Common myeloid progenitor, CD34-positive (primary cell): ENCODE results near the gene FBXL7.

ENCODE experiments used
- CTCF ChIA-PET: fragments of 350-600 bp; sonication (Branson Sonifier 250); formaldehyde crosslinking; loops from one replicate; lab custom pipeline; 2021; ENCODE audit warnings: antibody characterized with exemption; lab: Charles Lee
- POLR2A ChIA-PET: fragments of 350-600 bp; sonication (Branson Sonifier 250); formaldehyde crosslinking; loops from one replicate; lab custom pipeline; 2021; ENCODE audit warnings: antibody characterized with exemption; lab: Charles Lee
- DNase-seq, 3 donors: peaks; one replicate each; pipeline versions ENCODE4 v3.0.0 to v3.0.0-alpha.2; 2013
- H3K27ac ChIP-seq, 2 experiments: 1 replicate in 1 of 2; 2 replicates in 1 of 2; pipeline ENCODE4 v1.7.0; 2013; ENCODE audit warnings: inconsistent platforms in 2 of 2, low read length in 2 of 2, mild to moderate bottlenecking in 2 of 2, low read depth in 1 of 2, moderate library complexity in 1 of 2; ENCODE audit not compliant: severe bottlenecking in 2 of 2, insufficient read depth in 1 of 2, poor library complexity in 1 of 2
- H3K27me3 ChIP-seq, 5 experiments: replicated peaks in 2 of 5; 1 replicate in 3 of 5; 2 replicates in 2 of 5; pipeline versions ENCODE4 v1.6.1 to v1.7.0; 2013; ENCODE audit warnings: low read length in 4 of 5, mild to moderate bottlenecking in 2 of 5, moderate library complexity in 2 of 5, inconsistent platforms in 1 of 5; ENCODE audit not compliant: insufficient read depth in 5 of 5, control insufficient read depth in 4 of 5
- H3K36me3 ChIP-seq, 4 experiments: 1 replicate in 2 of 4; 2 replicates in 2 of 4; pipeline versions ENCODE4 v1.6.1 to v1.7.0; 2013; ENCODE audit warnings: low read length in 3 of 4, control low read depth in 1 of 4, mild to moderate bottlenecking in 1 of 4; ENCODE audit not compliant: control insufficient read depth in 4 of 4, insufficient read depth in 4 of 4
- H3K4me1 ChIP-seq, 4 experiments: 1 replicate in 3 of 4; 2 replicates in 1 of 4; pipeline versions ENCODE4 v1.6.1 to v1.7.1; 2013; ENCODE audit warnings: low read length in 3 of 4, mild to moderate bottlenecking in 3 of 4, control low read depth in 1 of 4, inconsistent platforms in 1 of 4, moderate library complexity in 1 of 4; ENCODE audit not compliant: control insufficient read depth in 4 of 4, insufficient read depth in 4 of 4; ENCODE audit errors: control extremely low read depth in 1 of 4
- H3K4me3 ChIP-seq, 7 experiments: 1 replicate in 4 of 7; 2 replicates in 3 of 7; pipeline versions ENCODE4 v1.5.1 to v1.7.0; 2013; ENCODE audit warnings: mild to moderate bottlenecking in 7 of 7, low read length in 6 of 7, moderate library complexity in 6 of 7, inconsistent platforms in 2 of 7, low read depth in 2 of 7, control low read depth in 1 of 7; ENCODE audit not compliant: insufficient read depth in 4 of 7, control insufficient read depth in 1 of 7; ENCODE audit errors: extremely low read depth in 1 of 7
- H3K9me3 ChIP-seq, 5 experiments: 1 replicate in 4 of 5; 2 replicates in 1 of 5; pipeline versions ENCODE4 v1.6.1 to v1.7.1; 2013; ENCODE audit warnings: low read length in 4 of 5, mild to moderate bottlenecking in 2 of 5, inconsistent platforms in 1 of 5, low read depth in 1 of 5, moderate library complexity in 1 of 5; ENCODE audit not compliant: control insufficient read depth in 4 of 5, insufficient read depth in 2 of 5; ENCODE audit errors: control extremely low read depth in 1 of 5
- WGBS: methylation state at CpG from one replicate; pipeline ENCODE4 v1.1.5; 2013; ENCODE audit not compliant: insufficient coverage; 5-methylcytosine and 5-hydroxymethylcytosine counted together

FBXL7 gene

DNA sequence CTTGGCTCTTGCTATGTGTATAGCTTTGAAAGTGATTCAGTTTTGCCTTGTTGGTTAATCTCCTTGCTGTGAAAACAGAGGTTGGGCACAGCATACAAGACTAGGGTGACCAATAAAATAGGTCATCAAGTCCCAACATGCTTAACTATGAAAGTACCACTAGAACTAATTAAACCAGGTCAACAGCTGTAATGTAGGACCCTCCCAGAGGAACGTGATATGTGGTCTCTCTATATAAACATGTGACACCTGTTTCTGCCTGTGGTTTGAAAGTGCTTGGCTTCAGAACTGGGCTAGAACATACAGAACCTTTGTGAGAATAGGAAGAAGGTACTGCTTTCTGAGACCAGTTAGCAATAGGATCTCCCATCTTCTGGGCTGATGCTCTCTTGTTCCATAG is 297.1 kb downstream of the FBXL7 start:
- Histone ChIP-seq H3K27ac (no peak overlapping the region), H3K9me3 (no peaks in the 10 kb centered on the region), H3K36me3 (no peaks in the 10 kb centered on the region), H3K27me3 (no peaks in the 10 kb centered on the region), H3K4me3 (no peak overlapping the region), H3K4me1 (no peaks in the 10 kb centered on the region)
- no CpG with 5 or more reads among the region's 1 CpG for WGBS
- DNase-seq = no peak
- ChIA-PET CTCF (no interaction called here), POLR2A (no interaction called here)

DNA sequence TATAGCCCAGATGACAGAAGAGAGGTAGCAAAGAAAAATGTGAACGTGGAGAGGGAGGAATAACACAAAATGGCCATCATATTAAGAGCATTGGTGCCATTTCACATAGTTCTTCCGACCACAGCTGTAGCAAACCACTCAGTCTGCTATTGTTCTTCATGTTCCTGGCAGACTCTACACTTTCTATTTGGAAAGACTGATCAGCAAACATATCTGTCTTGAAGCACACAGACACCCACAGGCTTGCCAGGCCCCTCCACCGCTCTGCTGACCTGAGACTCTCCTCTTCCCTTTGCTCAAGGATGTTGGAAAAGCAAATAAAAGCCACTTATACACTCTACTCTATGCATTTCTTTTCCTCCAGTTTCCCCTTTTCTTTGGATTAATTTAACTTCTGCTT is 298.0 kb downstream of the FBXL7 start:
- ChIA-PET POLR2A (no interaction called here), CTCF (no interaction called here)
- Histone ChIP-seq H3K4me3 (no peak overlapping the region), H3K36me3 (no peaks in the 10 kb centered on the region), H3K27me3 (no peaks in the 10 kb centered on the region), H3K4me1 (no peaks in the 10 kb centered on the region), H3K9me3 (no peaks in the 10 kb centered on the region), H3K27ac (no peak overlapping the region)
- no peak for DNase-seq
- WGBS = 79% methylated on average over 3 of the region's 3 CpGs

DNA sequence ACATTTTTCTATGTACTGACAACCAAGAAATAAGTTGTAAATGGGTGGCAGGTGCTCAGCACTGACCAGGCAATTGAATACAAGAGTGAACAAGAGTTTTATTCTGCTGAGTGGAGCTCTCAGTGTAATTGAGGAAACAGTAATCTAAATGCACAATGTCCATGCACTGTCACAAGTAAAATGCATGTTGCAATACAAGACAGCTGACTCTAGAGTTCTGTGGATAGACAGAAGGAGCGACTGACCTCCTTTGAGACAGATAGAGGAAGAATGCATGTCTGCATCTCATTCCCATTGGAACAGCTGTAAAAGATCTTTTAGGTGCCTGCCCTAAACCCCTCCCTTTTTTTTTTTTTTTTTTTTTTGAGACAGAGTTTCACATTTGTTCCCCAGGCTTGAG is 299.0 kb downstream of the FBXL7 start:
- no peaks in the 10 kb centered on the region for H3K36me3 ChIP-seq
- no peaks in the 10 kb centered on the region for H3K4me1 ChIP-seq
- no peak overlapping the region for H3K27ac ChIP-seq
- no peak for DNase-seq
- no peak overlapping the region for H3K4me3 ChIP-seq
- POLR2A ChIA-PET = no interaction called here
- no peaks in the 10 kb centered on the region for H3K9me3 ChIP-seq
- 83% methylated on average over 1 of the region's 1 CpG for WGBS
- CTCF ChIA-PET = no interaction called here
- no peaks in the 10 kb centered on the region for H3K27me3 ChIP-seq

DNA sequence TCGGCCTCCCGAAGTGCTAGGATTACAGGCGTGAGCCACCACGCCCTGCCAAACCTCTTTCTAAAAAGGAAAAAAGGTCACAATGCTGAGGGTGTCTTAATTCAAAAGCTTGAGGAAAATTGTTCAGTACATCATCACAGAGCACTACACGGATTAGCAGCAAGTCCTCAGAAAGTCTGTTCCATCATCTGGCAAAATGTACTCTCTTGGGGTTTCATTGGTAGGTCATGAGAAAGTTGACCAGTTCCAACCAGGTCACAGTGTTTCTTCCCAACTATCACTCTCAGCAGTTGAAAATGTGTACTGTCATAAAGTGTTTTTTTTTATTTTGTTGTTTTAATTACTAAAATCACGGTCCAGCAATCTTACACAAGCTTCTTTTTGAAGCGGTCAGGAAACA is 299.6 kb downstream of the FBXL7 start:
- Histone ChIP-seq H3K36me3 (no peaks in the 10 kb centered on the region), H3K4me1 (no peaks in the 10 kb centered on the region), H3K27me3 (no peaks in the 10 kb centered on the region), H3K27ac (no peak overlapping the region), H3K9me3 (peaks cover 0 to 4% (median 0%) of the 10 kb centered on the region in 5 experiments), H3K4me3 (no peak overlapping the region)
- 96% methylated on average over 5 of the region's 7 CpGs for WGBS
- ChIA-PET CTCF (no interaction called here), POLR2A (no interaction called here)
- DNase-seq = no peak

DNA sequence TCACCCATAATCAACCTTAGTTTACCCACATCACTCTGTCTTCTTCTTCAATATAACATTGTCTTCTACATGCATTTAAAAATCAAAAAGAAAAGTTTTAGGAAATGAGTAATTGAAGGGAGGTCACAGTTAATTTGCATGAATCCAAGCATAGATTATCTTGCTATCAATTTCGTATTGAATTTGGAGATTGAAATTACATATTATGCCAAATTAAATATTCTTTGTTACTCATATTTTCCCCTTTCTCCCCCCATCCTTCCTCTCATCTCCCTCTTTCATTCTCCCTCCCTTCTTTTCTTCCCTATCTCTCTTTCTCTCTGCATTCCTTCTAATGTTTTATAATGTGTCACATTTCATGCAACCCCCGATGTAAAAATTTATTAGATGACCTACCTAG is 303.3 kb downstream of the FBXL7 start:
- no peak for DNase-seq
- Histone ChIP-seq H3K9me3 (peaks cover 0 to 6% (median 3%) of the 10 kb centered on the region in 5 experiments), H3K4me3 (no peak overlapping the region), H3K36me3 (no peaks in the 10 kb centered on the region), H3K27ac (no peak overlapping the region), H3K27me3 (no peaks in the 10 kb centered on the region), H3K4me1 (no peaks in the 10 kb centered on the region)
- POLR2A ChIA-PET = no interaction called here
- CTCF ChIA-PET = no interaction called here
- no CpG with 5 or more reads among the region's 2 CpGs for WGBS

DNA sequence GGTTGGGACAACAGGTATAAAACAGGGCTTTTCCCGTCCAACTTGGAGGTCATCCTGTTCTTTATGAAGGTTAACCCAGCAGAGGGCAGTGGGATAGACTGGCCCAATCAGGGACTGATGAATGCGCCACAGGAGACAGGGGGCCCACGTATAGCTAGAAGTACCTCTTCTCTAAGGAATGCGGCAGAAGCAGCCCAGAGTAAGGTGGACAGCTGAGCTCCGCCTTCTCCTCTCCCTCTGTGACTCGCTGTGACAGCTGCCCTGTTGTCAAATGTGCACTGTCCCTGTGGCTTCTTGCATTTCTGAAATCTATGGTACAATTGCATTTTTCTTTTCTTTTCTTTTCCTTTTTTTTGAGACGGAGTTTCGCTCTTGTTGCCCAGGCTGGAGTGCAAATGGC is 306.6 kb downstream of the FBXL7 start:
- ChIA-PET CTCF (no interaction called here), POLR2A (no interaction called here)
- WGBS = 96% methylated on average over 8 of the region's 8 CpGs
- H3K4me3 ChIP-seq = no peak overlapping the region
- no peaks in the 10 kb centered on the region for H3K36me3 ChIP-seq
- H3K4me1 ChIP-seq = no peaks in the 10 kb centered on the region
- no peak for DNase-seq
- H3K27ac ChIP-seq = no peak overlapping the region
- no peaks in the 10 kb centered on the region for H3K27me3 ChIP-seq
- H3K9me3 ChIP-seq = peaks cover 0 to 6% (median 3%) of the 10 kb centered on the region in 5 experiments

DNA sequence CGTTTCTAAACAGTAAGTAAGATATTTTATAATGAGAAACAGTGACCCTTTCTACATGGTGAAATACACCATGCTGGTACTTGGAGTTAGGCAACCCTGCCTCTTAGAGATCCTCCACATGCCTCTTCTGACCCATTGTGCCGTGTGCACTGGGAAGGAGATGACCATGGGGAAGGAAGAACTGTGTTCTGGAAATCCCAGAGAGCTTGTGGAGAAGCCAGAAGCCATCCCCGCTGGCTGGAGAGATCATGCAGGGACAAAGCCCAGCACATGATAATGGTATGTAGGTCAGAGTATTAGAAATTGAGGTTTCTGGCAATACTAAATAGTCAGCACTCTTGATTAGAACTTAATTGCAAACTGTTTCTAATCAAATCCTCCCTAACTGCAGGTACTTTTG is 307.3 kb downstream of the FBXL7 start:
- H3K27ac ChIP-seq = no peak overlapping the region
- no peaks in the 10 kb centered on the region for H3K36me3 ChIP-seq
- no peaks in the 10 kb centered on the region for H3K4me1 ChIP-seq
- DNase-seq = no peak
- peaks cover 0 to 6% (median 3%) of the 10 kb centered on the region in 5 experiments for H3K9me3 ChIP-seq
- WGBS = 80% methylated on average over 1 of the region's 3 CpGs
- no peak overlapping the region for H3K4me3 ChIP-seq
- CTCF ChIA-PET = no interaction called here
- POLR2A ChIA-PET = no interaction called here
- no peaks in the 10 kb centered on the region for H3K27me3 ChIP-seq
